Psoas muscle (tissue), 8 donors: Measurements from ENCODE around the gene ALG2. TPM values are rescaled to one million over a fixed set of nuclear protein-coding genes. Genes with fewer than 3 reads are reported as not detected.

Experiments used
- ATAC-seq, 4 donors: fragments of 200-7000 bp; cut with Tn5 transposase; one replicate each; pipeline ENCODE4 v1.9.1; 2020; ENCODE audit warnings: moderate library complexity in 3 of 4, mild to moderate bottlenecking in 2 of 4
- DNase-seq, 2 donors: peaks; one replicate each; pipeline ENCODE4 v3.0.0-alpha.2; 2020
- H3K27ac ChIP-seq: fragments of 200-600 bp; one replicate; pipeline ENCODE4 v1.8.0; 2022
- H3K27me3 ChIP-seq, 3 donors: fragments of 200-600 bp in 1 of 3; one replicate each; pipeline versions ENCODE4 v1.6.1 to v1.8.0; 2013 to 2022; ENCODE audit warnings: low read length in 2 of 3, mild to moderate bottlenecking in 2 of 3, moderate library complexity in 1 of 3; ENCODE audit not compliant: insufficient read depth in 3 of 3
- H3K36me3 ChIP-seq, 2 donors: fragments of 200-600 bp in 1 of 2; one replicate each; pipeline versions ENCODE4 v1.6.1 to v1.8.0; 2013 to 2022; ENCODE audit warnings: low read depth in 1 of 2, mild to moderate bottlenecking in 1 of 2, moderate library complexity in 1 of 2; ENCODE audit not compliant: insufficient read depth in 1 of 2
- H3K4me1 ChIP-seq: fragments of 200-600 bp; one replicate; pipeline ENCODE4 v1.8.0; 2022
- H3K4me3 ChIP-seq: fragments of 200-600 bp; one replicate; pipeline ENCODE4 v1.8.0; 2022; ENCODE audit warnings: mild to moderate bottlenecking
- H3K9me3 ChIP-seq: fragments of 200-600 bp; one replicate; pipeline ENCODE4 v1.8.0; 2022
- WGBS, 3 donors: extraction: QIAGEN DNeasy Blood & Tissue Kit; methylation state at CpG; one replicate each; pipeline versions ENCODE4 v1.1.6 to v1.1.7; 2013; 5-methylcytosine and 5-hydroxymethylcytosine counted together
- intact Hi-C, 2 donors: fragments of 100-400 bp; cut with DNase I; formaldehyde crosslinking; loops; one replicate each; pipeline versions ENCODE4 v1.11.0 to v1.14.2; 2022
- polyA plus RNA-seq, 3 donors: library from polyadenylated mRNA; stranded (reverse); fragments of 200-250 nt; gene quantifications; one replicate each; pipeline ENCODE4 v1.2.3, GENCODE V29; 2013
- total RNA-seq, 4 donors: library from RNA; stranded (reverse); fragmentation: NEBNext Ultra II Directional in 2 of 4; extraction: Animal tissue kit (Norgen Biotek cat#: 25700) in 2 of 4; gene quantifications; one replicate each; pipeline versions ENCODE4 v1.2.1 to v1.2.4, GENCODE V29; 2021 to 2023
- TF ChIP-seq, protein P1 (sequence below): fragments of 200-600 bp; IDR thresholded peaks from one replicate; pipeline ENCODE4 v1.8.0; 2022; ENCODE audit warnings: antibody characterized with exemption
- donor health status: healthy with polysubstance abuse.
- donor health status: DM: no; HTN: no; CAD: no; lungs with moderate emphysema.
- donor health status: Bipolar disorder and iron deficiency.
- donor health status: healthy.
- donor health status: DM: yes; HTN: yes; CAD: no.
- donor health status: DM: no; HTN: no; CAD: no.
- donor health status: DM: no; HTN: no; CAD: no.
- donor health status: DM: yes; HTN: yes; CAD: no.

Gene ALG2
- total and polyA plus RNA-seq, 7 donors = 6.6 to 18.8 (median 11.5) TPM

DNA sequence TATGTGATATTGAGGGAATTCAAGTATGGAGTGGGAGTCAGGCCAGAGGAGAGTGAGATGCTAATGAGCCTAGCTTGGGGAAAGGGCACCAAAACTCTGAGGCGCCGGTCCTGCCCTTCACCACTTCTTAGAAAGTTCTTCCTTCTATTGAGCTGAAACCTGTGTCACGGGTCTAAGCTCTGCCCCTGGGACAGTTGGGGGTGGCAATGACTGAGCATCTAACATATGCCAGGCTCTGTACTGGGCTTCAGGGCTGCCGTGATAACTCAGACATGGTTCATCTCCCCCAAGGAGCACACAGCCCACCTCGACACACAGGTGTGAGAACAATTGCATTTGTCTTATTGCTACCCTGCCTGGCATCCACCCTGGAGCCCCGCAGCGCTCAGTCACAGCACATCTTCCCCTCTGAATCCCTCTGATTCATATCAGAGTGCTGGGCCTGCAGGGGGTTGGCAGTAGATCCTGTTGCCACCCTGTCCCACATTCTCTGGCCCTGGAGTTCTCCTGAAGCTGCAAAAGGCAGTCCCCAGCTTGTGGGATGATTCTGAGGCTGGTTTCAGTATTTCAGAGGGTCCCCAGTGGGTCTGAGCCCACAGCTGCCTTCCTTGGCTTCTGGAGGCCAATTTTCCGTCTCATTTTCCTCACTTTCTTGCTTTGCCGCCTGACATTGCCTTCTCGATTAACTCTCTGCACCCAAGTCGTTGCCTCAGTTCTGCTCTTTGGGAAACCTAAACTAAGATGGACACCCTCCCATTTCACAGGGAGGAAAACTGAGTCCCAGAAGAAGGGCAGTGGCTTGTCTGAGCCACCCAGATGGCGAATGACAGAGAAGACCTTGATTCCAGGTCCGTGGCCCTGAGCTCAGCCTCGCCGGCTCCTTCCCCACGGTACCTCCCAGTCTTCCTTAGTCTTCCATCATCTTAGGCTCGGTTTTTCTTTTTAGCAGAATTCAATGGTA is 42.5 kb downstream of the ALG2 start:
- 69 to 77% (median 71%) methylated on average over 17 of the region's 17 CpGs for WGBS, 3 donors
- Histone ChIP-seq H3K27ac (no peak overlapping the region), H3K27me3 (no peaks in the 10 kb centered on the region), H3K36me3 (no peaks in the 10 kb centered on the region), H3K9me3 (no peaks in the 10 kb centered on the region), H3K4me3 (no peak overlapping the region), H3K4me1 (no peaks in the 10 kb centered on the region)
- DNase-seq = no peak
- intact Hi-C loops = no loop called here
- TF ChIP-seq, protein P1, sequence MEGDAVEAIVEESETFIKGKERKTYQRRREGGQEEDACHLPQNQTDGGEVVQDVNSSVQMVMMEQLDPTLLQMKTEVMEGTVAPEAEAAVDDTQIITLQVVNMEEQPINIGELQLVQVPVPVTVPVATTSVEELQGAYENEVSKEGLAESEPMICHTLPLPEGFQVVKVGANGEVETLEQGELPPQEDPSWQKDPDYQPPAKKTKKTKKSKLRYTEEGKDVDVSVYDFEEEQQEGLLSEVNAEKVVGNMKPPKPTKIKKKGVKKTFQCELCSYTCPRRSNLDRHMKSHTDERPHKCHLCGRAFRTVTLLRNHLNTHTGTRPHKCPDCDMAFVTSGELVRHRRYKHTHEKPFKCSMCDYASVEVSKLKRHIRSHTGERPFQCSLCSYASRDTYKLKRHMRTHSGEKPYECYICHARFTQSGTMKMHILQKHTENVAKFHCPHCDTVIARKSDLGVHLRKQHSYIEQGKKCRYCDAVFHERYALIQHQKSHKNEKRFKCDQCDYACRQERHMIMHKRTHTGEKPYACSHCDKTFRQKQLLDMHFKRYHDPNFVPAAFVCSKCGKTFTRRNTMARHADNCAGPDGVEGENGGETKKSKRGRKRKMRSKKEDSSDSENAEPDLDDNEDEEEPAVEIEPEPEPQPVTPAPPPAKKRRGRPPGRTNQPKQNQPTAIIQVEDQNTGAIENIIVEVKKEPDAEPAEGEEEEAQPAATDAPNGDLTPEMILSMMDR = no peak
- no peak for ATAC-seq

DNA sequence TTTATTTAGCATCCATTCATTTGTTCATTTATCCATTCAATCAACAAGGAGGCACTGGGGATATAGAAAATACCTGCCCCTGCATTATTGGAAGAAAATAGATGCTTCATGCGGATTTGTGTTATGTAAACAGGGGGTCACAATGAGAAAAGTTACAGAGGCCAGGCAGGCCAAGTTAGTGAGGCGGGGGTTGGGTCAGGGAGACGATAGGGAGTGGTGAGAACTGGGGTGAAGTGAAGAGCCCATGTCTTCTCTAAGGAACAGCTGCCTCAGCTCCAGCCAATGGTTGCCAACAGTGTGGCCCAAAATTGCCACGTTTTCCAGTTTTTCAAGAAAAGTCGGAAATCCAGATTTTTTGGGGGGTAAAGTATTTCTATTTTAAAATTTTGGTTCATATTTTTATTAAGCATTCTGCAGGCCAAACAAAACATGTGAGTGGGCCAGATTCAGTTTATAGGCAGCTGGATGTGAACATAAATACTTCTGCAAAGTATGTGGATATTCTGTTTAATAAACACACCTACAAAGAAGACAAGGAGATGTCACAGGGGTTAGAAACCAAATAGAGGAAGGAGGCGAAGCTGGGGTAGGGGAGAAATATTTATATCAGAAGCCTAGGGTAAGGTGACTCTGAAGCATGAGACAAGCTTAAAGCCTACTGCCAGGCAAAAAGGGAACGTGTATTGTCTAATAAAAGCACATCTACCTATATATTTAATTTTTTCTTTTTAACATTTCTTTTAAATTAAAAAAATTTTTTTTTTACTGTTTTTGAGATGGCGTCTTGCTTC is 44.0 kb downstream of the ALG2 start:
- Histone ChIP-seq H3K27me3 (no peaks in the 10 kb centered on the region), H3K36me3 (no peaks in the 10 kb centered on the region), H3K27ac (no peak overlapping the region), H3K9me3 (no peaks in the 10 kb centered on the region), H3K4me3 (no peak overlapping the region), H3K4me1 (no peaks in the 10 kb centered on the region)
- no peak for DNase-seq
- TF ChIP-seq, protein P1 = no peak
- no peak for ATAC-seq
- intact Hi-C loops = no loop called here
- 81 to 89% (median 84%) methylated on average over 8 of the region's 8 CpGs for WGBS, 3 donors

DNA sequence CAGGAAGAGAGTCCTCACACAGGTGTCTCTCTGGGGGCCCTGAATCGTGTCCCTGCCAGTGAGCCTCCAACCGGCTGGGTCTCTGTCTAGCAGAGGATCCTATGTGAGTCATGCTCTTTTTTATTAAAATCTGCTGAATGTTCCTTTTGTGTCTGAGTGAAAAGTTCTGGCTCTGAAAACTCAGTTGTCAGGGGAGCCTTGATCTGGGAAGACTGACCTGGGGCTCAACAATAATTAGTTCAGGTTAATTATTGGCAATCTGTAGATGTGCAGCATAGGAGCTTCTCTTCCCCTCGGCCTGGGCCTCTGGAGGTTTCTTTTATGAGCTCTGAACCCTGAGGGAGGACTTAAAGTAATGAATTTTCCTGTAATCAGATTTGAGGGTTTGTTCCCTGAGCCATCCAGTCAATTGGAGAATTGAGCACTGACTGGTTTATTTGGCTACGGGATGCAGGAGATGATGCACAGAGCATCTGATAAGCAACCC is 45.2 kb downstream of the ALG2 start:
- Histone ChIP-seq H3K27ac (no peak overlapping the region), H3K4me3 (no peak overlapping the region), H3K4me1 (no peaks in the 10 kb centered on the region), H3K36me3 (no peaks in the 10 kb centered on the region), H3K9me3 (no peaks in the 10 kb centered on the region), H3K27me3 (no peaks in the 10 kb centered on the region)
- 48 to 64% (median 62%) methylated on average over 4 of the region's 4 CpGs for WGBS, 3 donors
- no peak for DNase-seq
- intact Hi-C loops = no loop called here
- no peak for ATAC-seq
- TF ChIP-seq, protein P1 = no peak

DNA sequence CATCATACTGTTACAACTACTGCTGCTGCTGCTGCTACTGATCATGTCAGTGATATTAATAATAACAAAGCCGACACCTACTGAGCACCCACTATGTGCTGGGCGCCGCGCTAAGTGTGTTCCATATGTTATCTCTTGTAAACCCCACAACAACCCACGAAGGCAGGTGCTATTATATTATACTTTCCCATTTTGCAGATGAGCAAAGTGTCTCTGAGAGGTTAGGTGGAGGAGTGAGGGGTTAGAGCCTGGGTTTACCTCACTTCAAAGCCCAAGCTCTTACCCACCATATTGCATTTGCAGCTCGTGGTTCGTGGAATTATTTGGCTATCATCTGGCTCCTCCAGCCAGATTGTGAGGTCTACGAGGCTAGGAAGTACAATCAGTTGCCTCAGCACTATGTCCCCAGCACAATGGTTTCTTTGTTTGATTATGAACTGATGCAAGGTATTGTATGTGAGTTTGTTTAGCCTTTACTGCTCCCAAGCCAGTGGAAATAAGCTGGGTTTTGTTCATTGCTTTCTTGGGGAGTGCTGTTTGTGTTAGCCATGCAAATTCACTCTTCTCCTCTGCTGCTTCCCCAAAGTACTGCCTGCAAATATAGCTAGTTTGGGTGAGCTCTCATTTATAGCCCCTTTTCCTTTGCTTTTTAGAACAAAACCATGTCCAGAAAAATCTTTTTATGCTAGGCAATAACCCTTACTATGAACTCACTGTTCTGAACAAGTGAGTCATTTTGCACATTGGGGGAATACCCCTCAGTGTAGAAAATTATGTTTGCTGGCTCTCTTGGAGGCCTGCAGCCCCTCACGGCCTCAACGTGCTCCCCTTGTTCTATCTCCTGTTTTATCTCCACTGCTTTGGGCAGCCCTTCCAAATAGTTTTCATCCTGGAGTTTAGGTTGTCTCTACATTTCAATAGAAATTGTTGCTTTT is 47.9 kb downstream of the ALG2 start:
- intact Hi-C loops = no loop called here
- no peak for ATAC-seq

More for the DNA sequence above, 47.9 kb downstream of the ALG2 start:
- peaks cover 0 to 1% (median 0%) of the 10 kb centered on the region in 3 donors for H3K27me3 ChIP-seq
- WGBS, 3 donors = 70 to 76% (median 70%) methylated on average over 10 of the region's 10 CpGs
- no peaks in the 10 kb centered on the region for H3K36me3 ChIP-seq
- H3K27ac ChIP-seq = no peak overlapping the region
- TF ChIP-seq, protein P1 = no peak
- no peak for DNase-seq
- no peak overlapping the region for H3K4me3 ChIP-seq
- no peaks in the 10 kb centered on the region for H3K9me3 ChIP-seq
- H3K4me1 ChIP-seq = no peaks in the 10 kb centered on the region
